HL-60 (cell line): ENCODE measurements around the gene TFAP2E.

ENCODE experiments used
- DNase-seq, 2 experiments: peaks; one replicate each; pipeline ENCODE4 v3.0.0-alpha.2; 2010 to 2020; ENCODE audit warnings: low read depth in 1 of 2, low spot score in 1 of 2
- H3K27ac ChIP-seq: fragments of 250-450 bp; sonication (Bioruptor Pico); replicated peaks from 2 replicates; pipeline ENCODE4 v1.5.1; 2020; ENCODE audit warnings: mild to moderate bottlenecking, moderate library complexity
- H3K27me3 ChIP-seq: fragments of 250-450 bp; sonication (Bioruptor Pico); 2 replicates; pipeline ENCODE4 v1.5.1; 2021; ENCODE audit warnings: mild to moderate bottlenecking, moderate library complexity; ENCODE audit not compliant: insufficient read depth, poor library complexity, severe bottlenecking
- H3K4me3 ChIP-seq: replicated peaks from 2 replicates; pipeline ENCODE4 v1.5.1; 2011; ENCODE audit warnings: mild to moderate bottlenecking, control low read depth, low read length; ENCODE audit not compliant: insufficient read depth
- CTCF ChIP-seq: IDR thresholded peaks from one replicate; pipeline ENCODE4 v1.5.1; 2011; ENCODE audit warnings: low read length, control low read depth, inconsistent platforms; ENCODE audit not compliant: insufficient read depth
- GABPA ChIP-seq: IDR thresholded peaks from 2 replicates; pipeline ENCODE4 v1.6.1; 2012; ENCODE audit warnings: low read depth
- POLR2AphosphoS5 ChIP-seq: IDR thresholded peaks from 2 replicates; pipeline ENCODE4 v1.6.1; 2012; ENCODE audit warnings: low read depth
- SPI1 ChIP-seq: IDR thresholded peaks from 2 replicates; pipeline ENCODE4 v1.6.1; 2012; ENCODE audit warnings: low read depth, mild to moderate bottlenecking, borderline replicate concordance
- TF ChIP-seq, protein P1 (sequence below): IDR thresholded peaks from 2 replicates; pipeline ENCODE4 v1.6.1; 2012; ENCODE audit warnings: low read depth; ENCODE audit not compliant: insufficient replicate concordance

The TFAP2E gene

DNA sequence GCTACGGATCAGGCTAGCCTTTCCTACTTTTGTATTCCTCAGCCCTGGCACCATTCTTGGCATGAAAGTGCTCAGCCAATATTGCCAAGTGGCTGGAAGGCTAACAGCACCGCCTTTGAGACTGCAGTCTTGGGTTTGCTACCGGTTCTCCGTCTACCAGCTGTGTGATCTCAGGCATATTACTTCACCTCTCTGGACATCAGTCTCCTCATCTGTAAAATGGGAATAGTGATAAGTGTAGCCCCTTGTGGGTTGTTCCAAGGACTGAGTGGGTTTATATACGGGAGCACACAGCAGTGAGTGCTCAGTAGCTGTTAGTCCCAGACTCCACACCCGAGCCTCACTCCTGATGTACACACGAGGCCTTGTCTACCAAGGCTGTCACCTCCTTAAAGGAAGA, 13.7 kb downstream of the TFAP2E start:
- DNase-seq, result no peak
- TF ChIP-seq CTCF, result no peak
- TF ChIP-seq, protein P1, sequence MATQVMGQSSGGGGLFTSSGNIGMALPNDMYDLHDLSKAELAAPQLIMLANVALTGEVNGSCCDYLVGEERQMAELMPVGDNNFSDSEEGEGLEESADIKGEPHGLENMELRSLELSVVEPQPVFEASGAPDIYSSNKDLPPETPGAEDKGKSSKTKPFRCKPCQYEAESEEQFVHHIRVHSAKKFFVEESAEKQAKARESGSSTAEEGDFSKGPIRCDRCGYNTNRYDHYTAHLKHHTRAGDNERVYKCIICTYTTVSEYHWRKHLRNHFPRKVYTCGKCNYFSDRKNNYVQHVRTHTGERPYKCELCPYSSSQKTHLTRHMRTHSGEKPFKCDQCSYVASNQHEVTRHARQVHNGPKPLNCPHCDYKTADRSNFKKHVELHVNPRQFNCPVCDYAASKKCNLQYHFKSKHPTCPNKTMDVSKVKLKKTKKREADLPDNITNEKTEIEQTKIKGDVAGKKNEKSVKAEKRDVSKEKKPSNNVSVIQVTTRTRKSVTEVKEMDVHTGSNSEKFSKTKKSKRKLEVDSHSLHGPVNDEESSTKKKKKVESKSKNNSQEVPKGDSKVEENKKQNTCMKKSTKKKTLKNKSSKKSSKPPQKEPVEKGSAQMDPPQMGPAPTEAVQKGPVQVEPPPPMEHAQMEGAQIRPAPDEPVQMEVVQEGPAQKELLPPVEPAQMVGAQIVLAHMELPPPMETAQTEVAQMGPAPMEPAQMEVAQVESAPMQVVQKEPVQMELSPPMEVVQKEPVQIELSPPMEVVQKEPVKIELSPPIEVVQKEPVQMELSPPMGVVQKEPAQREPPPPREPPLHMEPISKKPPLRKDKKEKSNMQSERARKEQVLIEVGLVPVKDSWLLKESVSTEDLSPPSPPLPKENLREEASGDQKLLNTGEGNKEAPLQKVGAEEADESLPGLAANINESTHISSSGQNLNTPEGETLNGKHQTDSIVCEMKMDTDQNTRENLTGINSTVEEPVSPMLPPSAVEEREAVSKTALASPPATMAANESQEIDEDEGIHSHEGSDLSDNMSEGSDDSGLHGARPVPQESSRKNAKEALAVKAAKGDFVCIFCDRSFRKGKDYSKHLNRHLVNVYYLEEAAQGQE, result no peak
- TF ChIP-seq POLR2AphosphoS5, result no peak
- no peak for TF ChIP-seq SPI1
- no peak for TF ChIP-seq GABPA
- Histone ChIP-seq H3K27ac (no peak overlapping the region), H3K4me3 (no peak overlapping the region), H3K27me3 (no peaks in the 10 kb centered on the region)

DNA sequence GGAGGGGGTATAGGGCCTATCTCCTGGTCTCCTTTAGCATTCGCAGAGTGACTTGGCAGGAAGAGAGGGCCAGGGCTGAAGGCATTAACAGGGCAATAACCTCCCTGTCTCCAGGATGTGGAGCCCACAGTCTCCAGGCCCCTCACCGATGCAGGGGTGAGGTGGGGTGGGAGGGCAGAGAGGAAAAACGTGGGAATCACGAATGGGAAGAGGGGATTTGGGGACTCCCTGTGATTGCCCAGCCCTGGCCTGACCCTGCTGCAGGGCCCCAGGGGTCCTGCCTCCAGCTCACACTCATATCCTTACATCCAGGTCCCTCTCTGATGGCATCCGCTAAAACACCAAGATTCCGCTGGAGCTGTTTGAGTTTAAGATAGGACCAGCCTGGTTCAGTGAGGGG, 14.6 kb downstream of the TFAP2E start:
- DNase-seq, result no peak
- TF ChIP-seq GABPA (no peak), SPI1 (no peak), POLR2AphosphoS5 (no peak), CTCF (no peak)
- TF ChIP-seq, protein P1, result no peak
- Histone ChIP-seq H3K4me3 (no peak overlapping the region), H3K27me3 (no peaks in the 10 kb centered on the region), H3K27ac (no peak overlapping the region)

DNA sequence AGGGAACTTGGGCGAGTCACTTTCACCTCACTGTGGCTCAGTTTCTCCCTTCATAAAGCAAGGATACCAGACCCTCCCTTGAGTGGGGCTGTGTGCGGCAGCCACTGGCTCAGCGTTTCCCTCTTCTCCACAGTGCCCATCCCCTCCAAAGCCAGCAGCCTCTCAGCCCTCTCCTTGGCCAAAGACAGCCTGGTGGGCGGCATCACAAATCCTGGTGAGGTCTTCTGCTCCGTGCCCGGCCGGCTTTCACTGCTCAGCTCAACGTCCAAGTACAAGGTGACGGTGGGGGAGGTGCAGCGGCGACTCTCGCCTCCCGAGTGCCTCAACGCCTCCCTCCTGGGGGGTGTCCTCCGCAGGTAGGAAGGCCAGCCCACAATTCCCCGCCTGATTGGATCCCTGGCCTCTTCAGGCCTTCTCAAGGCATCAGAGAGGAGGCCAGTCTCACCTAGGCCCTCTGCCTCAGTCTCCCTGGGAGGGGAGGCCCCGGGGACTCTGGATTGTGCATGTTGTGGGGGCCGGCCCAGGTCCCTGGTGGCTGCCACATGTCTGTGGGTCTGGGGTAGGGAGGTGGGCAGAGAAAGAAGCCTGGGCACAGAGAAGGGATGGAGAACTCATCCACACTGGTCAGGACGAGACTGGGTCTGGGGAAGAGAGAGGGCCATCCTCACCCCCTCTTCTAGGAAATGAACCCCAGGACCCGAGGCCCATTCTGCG, 15.2 kb downstream of the TFAP2E start:
- Histone ChIP-seq H3K27me3 (no peaks in the 10 kb centered on the region), H3K4me3 (no peak overlapping the region), H3K27ac (no peak overlapping the region)
- no peak for DNase-seq
- no peak for TF ChIP-seq CTCF
- no peak for TF ChIP-seq GABPA
- TF ChIP-seq, protein P1, result no peak
- no peak for TF ChIP-seq POLR2AphosphoS5
- TF ChIP-seq SPI1, result no peak
